ENCODE data around the gene NACA2.
"Not testable (repeated sequence)": the region's sequence is repeated elsewhere in the genome, so short reads cannot be mapped to it uniquely, and the experiment has no call there.

NACA2 gene

GRCh38 chr17:61575352-61575975 lies 15.6 kb downstream of the NACA2 start:
- no peak for FAIRE-seq

DNA sequence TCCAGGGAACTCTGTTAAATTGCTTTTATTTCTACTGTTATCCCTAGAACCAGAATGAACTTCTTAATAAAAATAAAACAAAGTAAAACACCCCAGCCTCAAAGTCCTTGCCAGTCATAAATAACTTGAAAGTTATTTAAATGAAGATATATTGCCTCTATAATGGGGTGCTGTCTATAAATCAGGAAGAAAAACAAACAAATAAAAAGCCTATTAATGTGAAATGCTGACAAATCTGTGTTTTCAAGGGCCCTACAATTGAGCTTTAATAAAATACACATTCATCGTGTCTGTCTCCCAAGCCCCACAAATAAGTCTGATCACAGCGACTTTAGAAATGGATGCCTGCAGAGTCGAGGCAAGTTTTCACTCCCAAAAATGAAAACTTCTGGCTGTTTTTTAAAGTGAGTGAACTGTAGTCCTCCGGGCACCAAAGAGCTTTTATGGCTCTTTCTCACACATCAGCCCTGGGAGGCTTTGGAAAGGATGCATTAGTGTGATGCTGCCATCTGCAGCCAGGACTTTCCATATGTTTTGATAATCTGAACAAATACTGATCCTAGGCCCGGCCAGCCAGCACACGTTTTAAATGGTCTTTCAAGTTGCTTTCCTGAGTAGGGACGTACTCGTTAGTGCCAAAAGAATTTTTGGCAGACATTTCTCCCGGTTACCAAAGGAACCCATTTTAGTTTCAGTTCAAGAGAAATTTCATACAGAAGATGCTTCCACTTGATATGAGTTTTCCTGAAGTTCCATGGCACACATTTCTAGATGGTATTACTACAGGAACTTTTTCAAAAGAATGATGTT lies 16.3 kb downstream of the NACA2 start:
- peak; percentile 67 for FAIRE-seq

DNA sequence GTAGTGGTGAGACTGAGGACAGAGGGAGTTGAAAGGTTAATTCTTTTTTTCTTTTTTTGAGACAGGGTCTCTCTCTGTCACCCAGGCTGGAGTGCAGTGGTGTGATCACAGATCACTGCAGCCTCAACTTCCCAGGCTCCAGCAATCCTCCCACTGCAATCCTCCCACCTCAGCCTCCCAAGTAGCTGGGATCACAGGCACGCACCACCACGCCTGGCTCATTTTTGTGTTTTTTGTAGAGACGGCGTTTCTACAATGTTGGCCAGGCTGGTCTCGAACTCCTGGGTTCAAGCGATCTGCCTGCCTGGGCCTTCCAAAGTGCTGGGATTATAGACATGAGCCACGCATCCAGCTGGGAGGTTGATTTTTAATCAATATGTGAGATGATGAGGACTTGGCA lies 18.5 kb downstream of the NACA2 start:
- not testable (repeated sequence) for FAIRE-seq

DNA sequence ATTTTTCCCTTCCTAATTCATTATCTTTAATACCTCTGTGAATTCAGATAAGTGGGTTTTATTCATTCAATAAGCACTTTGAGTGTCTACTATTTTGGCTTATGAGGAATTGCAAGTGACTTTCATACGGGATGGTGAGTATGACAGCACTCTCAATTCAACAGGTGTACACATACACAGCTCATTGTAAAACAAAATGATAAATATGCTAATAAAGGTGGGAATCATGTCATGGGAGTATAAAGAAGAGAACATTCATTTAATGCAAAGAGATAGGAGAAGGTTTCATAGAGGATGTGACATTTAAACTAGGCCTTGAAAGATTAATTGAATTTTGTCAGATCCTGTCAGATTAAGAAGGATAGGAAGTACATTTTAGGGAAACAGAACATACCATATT lies 19.4 kb downstream of the NACA2 start:
- FAIRE-seq = no peak

DNA sequence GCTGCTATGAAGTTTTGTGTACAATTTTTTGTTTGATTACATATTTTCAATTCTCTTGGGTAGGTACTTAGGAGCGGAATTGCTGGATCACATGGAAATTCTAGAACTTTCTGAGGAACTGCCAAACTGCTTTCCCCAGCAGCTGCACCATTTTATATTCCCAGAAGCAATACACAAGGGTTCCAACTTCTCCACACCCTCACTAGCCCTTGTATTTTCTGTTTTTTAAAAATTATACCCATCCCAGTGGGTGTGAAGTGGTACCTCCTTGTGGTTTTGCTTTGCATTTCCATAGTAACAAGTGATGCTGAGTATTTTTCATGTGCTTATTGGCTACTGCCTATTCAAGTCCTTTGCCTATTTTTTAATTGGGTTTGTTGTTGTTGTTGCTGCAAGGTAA lies 20.9 kb downstream of the NACA2 start:
- no peak for FAIRE-seq

DNA sequence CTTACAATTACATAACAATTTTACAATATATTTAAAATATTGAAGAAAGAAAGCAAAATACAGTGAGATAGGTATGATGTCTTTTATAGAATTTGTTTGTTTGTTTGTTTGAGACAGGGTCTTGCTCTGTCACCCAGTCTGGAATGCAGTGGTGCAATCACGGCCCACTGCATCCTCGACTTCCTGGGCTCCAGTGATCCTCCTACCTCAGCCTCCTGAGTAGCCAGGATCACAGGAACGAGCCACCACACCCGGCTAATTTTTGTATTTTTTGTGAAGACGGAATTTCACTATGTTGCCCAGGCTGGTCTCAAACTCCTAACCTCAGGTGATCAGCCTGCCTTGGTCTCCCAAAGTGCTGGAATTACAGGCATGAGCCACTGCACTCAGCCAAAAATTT lies 21.5 kb downstream of the NACA2 start:
- FAIRE-seq = not testable (repeated sequence)

- FAIRE-seq = no peak
Observed at GRCh38 chr17:61568219-61569072, 22.6 kb downstream of the NACA2 start.

DNA sequence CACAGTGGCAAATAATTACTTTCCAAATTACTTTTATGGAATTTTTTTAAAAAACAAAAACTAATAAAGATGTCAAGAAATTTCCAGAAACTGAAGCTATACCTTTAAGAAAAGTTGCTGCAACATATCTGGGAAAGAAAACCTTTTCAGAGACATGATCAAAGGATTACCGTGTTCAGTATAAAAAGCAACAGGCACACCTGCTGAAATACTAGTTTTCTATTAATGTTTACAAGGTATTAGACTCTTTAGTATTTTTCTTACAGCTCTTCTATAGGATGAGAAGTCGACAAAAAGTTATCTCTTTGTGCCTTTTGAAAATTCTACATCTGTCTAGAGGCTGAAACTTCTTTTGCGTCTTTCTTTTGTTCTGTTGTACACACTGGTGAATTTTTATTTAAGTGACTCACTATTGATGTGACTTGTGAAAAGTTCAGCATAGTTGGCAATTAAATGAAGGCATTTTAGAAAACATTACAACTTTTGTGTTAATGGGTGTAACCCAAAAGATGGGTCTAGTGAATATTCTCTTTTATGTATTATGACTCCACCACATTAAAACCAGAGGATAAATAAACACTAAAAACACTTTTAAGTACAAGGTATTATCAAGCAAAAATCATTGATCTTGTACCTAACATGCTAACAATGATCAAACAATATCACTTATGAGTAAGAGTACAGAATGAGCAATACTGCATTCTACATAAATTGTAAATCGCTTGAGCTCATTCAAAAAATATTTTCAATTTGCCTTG lies 23.8 kb downstream of the NACA2 start:
- FAIRE-seq = no peak

GRCh38 chr17:61566448-61566847 lies 24.6 kb downstream of the NACA2 start:
- FAIRE-seq = not testable (repeated sequence)

DNA sequence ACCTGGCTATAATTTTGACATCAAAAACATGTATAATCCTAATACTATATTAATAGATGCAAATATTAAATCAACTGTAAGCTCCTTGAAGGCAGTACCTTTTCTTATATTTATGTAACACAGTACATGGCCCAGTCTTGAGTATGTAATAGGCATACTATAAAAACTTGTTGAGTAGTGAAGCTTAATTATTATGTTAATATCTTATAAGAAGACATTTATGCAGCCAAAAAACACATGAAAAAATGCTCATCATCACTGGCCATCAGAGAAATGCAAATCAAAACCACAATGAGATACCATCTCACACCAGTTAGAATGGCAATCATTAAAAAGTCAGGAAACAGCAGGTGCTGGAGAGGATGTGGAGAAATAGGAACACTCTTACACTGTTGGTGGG lies 25.2 kb downstream of the NACA2 start:
- not testable (repeated sequence) for FAIRE-seq

- no peak for FAIRE-seq
Observed at GRCh38 chr17:61565213-61565612, 25.8 kb downstream of the NACA2 start.

DNA sequence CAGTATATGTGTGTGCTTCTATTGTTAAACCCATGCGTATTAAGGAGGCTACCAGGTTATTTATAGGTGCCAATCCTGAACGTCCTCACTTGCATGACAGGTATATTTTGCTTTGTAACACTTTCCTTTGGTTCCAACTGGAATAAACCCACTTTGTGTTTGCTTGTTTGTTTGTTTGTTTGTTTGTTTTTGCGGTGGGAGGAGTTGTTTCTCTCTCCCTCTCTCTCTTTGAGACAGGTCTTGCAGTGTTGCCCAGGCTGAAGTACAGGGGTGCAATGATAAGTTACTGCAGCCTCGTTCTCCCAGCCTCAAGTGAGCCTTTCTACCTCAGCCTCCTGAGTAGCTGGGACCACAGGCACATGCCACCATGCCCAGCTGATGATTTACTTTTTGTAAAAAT lies 28.7 kb downstream of the NACA2 start:
- FAIRE-seq = no peak

- no peak for FAIRE-seq
Observed at GRCh38 chr17:61561354-61561753, 29.7 kb downstream of the NACA2 start.

DNA sequence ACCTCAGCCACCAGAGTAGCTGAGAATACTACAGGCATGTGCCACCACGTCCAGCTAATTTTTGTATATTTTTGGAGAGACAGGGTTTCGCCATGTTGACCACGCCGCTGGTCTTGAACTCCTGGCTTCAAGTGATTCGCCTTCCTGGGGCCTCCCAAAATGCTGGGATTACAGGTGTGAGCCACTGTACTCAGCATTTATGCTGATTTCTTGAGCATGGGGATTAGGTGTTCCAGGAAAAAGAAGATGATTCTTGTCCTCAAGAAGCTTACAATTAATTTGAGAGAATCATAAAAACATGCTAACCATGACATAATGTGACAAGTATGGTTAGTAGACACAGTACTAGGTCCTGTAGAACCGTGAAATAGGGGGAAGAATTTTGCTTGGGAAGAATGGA lies 30.9 kb downstream of the NACA2 start:
- FAIRE-seq = no peak

- no peak for FAIRE-seq
Observed at GRCh38 chr17:61556224-61557188, 34.5 kb downstream of the NACA2 start.

- FAIRE-seq = no peak
Observed at GRCh38 chr17:61555127-61555566, 35.9 kb downstream of the NACA2 start.

DNA sequence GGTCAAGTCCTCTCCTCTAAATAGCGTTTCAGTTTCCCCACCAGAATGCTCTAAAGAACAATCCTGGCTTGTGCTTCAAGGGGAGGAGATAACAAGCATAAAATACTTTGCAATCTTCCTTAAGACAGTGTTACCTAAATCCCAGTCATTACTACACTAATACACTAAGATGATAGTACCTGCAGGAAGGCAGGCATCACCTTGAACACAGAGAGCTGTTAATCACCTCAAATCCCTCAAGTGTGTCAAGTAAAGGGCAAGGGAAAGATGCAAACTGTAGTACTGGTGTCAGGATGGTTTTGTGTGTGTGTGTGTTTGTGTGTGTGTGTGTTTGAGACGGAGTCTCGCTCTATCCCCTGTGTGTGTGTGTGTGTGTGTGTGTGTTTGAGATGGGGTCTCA lies 36.8 kb downstream of the NACA2 start:
- FAIRE-seq = no peak

DNA sequence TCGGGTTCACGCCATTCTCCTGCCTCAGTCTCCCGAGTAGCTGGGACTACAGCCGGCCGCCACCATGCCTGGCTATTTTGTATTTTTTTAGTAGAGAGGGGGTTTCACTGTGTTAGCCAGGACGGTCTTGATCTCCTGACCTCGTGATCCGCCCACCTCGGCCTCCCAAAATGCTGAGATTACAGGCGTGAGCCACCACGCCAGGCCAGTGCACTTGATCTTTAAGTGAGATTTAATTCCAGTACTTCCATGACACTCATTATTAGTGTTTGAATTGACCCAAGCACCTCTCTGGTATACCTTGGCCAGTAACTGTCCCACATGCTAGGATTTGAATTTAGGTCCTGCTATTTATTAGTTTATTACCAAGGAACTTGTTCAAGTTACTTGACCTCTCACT lies 38.5 kb downstream of the NACA2 start:
- FAIRE-seq = not testable (repeated sequence)

- FAIRE-seq = peak; percentile 93
Observed at GRCh38 chr17:61551255-61551742, 39.7 kb downstream of the NACA2 start.

GRCh38 chr17:61547113-61547512 lies 43.9 kb downstream of the NACA2 start:
- FAIRE-seq = peak; percentile 36

- FAIRE-seq = no peak
Observed at GRCh38 chr17:61545335-61545938, 45.6 kb downstream of the NACA2 start.
